ENCODE data around the gene ALCAM. TPM values are rescaled to one million over a fixed set of nuclear protein-coding genes. Genes with fewer than 3 reads are reported as not detected.

Gene ALCAM
- total and polyA plus RNA-seq, 2 donors (not counting 1 experiment from before 2014, with no cell fraction given) = 168 to 188 TPM

DNA sequence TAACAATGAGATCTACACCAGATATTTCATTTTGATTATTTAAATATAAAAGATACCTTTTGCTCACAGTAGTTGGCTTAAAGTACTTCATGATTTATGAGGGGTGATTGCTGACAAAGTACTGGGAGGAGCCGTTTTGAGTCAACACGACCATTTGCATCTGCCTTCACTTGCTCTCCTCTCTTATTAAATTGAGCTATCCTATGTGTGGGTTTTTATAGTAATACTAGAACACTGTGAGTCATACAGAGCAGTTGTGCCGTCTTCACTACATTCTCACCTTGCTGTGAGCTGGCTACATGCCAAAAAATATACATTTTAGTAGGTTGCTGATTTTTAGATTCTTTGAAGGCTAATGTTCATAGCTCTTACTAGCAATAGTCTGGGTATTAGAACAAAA is 161.2 kb downstream of the ALCAM start:
- H3K9ac ChIP-seq (ENCODE audit: insufficient read depth, low read length) = no peak overlapping the region
- H3K9me3 ChIP-seq (ENCODE audit: control insufficient read depth, insufficient read depth, low read depth, low read length) = no peaks in the 10 kb centered on the region
- H3K27ac ChIP-seq (ENCODE audit: insufficient read depth, low read length) = no peak overlapping the region
- no peak overlapping the region for H3K4me2 ChIP-seq (ENCODE audit: extremely low read depth, insufficient read depth, low read length)
- H4K20me1 ChIP-seq (ENCODE audit: control insufficient read depth, extremely low read depth, insufficient read depth, low read length) = no peaks in the 10 kb centered on the region
- H3K79me2 ChIP-seq (ENCODE audit: control insufficient read depth, insufficient read depth, low read length) = no peaks in the 10 kb centered on the region
- H3K4me1 ChIP-seq (ENCODE audit: control insufficient read depth, extremely low read depth, insufficient read depth, low read length) = peaks cover 8% of the 10 kb centered on the region
- TF ChIP-seq, protein P1, sequence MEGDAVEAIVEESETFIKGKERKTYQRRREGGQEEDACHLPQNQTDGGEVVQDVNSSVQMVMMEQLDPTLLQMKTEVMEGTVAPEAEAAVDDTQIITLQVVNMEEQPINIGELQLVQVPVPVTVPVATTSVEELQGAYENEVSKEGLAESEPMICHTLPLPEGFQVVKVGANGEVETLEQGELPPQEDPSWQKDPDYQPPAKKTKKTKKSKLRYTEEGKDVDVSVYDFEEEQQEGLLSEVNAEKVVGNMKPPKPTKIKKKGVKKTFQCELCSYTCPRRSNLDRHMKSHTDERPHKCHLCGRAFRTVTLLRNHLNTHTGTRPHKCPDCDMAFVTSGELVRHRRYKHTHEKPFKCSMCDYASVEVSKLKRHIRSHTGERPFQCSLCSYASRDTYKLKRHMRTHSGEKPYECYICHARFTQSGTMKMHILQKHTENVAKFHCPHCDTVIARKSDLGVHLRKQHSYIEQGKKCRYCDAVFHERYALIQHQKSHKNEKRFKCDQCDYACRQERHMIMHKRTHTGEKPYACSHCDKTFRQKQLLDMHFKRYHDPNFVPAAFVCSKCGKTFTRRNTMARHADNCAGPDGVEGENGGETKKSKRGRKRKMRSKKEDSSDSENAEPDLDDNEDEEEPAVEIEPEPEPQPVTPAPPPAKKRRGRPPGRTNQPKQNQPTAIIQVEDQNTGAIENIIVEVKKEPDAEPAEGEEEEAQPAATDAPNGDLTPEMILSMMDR (conservative IDR thresholded peaks at IDR 0.05 in 1 of 2, IDR thresholded peaks at IDR 0.05 in 1 of 2; ENCODE audit: low read depth in 1 of 2, low read length in 2 of 2) = no peak
- peaks cover 1% of the 10 kb centered on the region for H3K36me3 ChIP-seq (ENCODE audit: control insufficient read depth, insufficient read depth, low read length)
- no peak overlapping the region for H3K4me3 ChIP-seq (replicated peaks in 1 of 4; ENCODE audit: control extremely low read depth in 1 of 4, insufficient read depth in 1 of 4, low read depth in 3 of 4, low read length in 4 of 4)
- H2AFZ ChIP-seq (ENCODE audit: low read length) = no peak overlapping the region
- H3K27me3 ChIP-seq (ENCODE audit: control insufficient read depth, insufficient read depth, low read length) = no peaks in the 10 kb centered on the region
- peak; percentile 38 to 63 for DNase-seq (ENCODE audit: low read depth in 2 of 2)

- Histone ChIP-seq H3K27ac (ENCODE audit: insufficient read depth, low read length) (no peak overlapping the region), H3K9me3 (ENCODE audit: control insufficient read depth, insufficient read depth, low read depth, low read length) (no peaks in the 10 kb centered on the region), H3K36me3 (ENCODE audit: control insufficient read depth, insufficient read depth, low read length) (peaks cover 1% of the 10 kb centered on the region)
Observed at GRCh38 chr3:105528955-105529354, 162.2 kb downstream of the ALCAM start.

GRCh38 chr3:105529456-105529855 is 162.7 kb downstream of the ALCAM start:
- TF ChIP-seq, protein P1 (conservative IDR thresholded peaks at IDR 0.05 in 1 of 2, IDR thresholded peaks at IDR 0.05 in 1 of 2; ENCODE audit: low read depth in 1 of 2, low read length in 2 of 2) = no peak
- no peak for TF ChIP-seq EZH2 (IDR thresholded peaks at IDR 0.05; ENCODE audit: low read length, missing control alignments)
- Histone ChIP-seq H4K20me1 (ENCODE audit: control insufficient read depth, extremely low read depth, insufficient read depth, low read length) (no peaks in the 10 kb centered on the region), H3K4me3 (replicated peaks in 1 of 4; ENCODE audit: control extremely low read depth in 1 of 4, insufficient read depth in 1 of 4, low read depth in 3 of 4, low read length in 4 of 4) (no peak overlapping the region), H3K9me3 (ENCODE audit: control insufficient read depth, insufficient read depth, low read depth, low read length) (no peaks in the 10 kb centered on the region), H3K79me2 (ENCODE audit: control insufficient read depth, insufficient read depth, low read length) (no peaks in the 10 kb centered on the region), H3K4me1 (ENCODE audit: control insufficient read depth, extremely low read depth, insufficient read depth, low read length) (peaks cover 4% of the 10 kb centered on the region), H3K36me3 (ENCODE audit: control insufficient read depth, insufficient read depth, low read length) (no peaks in the 10 kb centered on the region), H3K27me3 (ENCODE audit: control insufficient read depth, insufficient read depth, low read length) (no peaks in the 10 kb centered on the region), H2AFZ (ENCODE audit: low read length) (no peak overlapping the region), H3K27ac (ENCODE audit: insufficient read depth, low read length) (no peak overlapping the region), H3K9ac (ENCODE audit: insufficient read depth, low read length) (no peak overlapping the region), H3K4me2 (ENCODE audit: extremely low read depth, insufficient read depth, low read length) (no peak overlapping the region)
- no peak for DNase-seq (ENCODE audit: low read depth in 2 of 2)

More at GRCh38 chr3:105528955-105529354, 162.2 kb downstream of the ALCAM start:
- Histone ChIP-seq H4K20me1 (ENCODE audit: control insufficient read depth, extremely low read depth, insufficient read depth, low read length) (no peaks in the 10 kb centered on the region), H3K79me2 (ENCODE audit: control insufficient read depth, insufficient read depth, low read length) (no peaks in the 10 kb centered on the region), H3K4me3 (replicated peaks in 1 of 4; ENCODE audit: control extremely low read depth in 1 of 4, insufficient read depth in 1 of 4, low read depth in 3 of 4, low read length in 4 of 4) (no peak overlapping the region), H3K27me3 (ENCODE audit: control insufficient read depth, insufficient read depth, low read length) (no peaks in the 10 kb centered on the region), H2AFZ (ENCODE audit: low read length) (no peak overlapping the region), H3K9ac (ENCODE audit: insufficient read depth, low read length) (no peak overlapping the region), H3K4me1 (ENCODE audit: control insufficient read depth, extremely low read depth, insufficient read depth, low read length) (peaks cover 4% of the 10 kb centered on the region), H3K4me2 (ENCODE audit: extremely low read depth, insufficient read depth, low read length) (no peak overlapping the region)
- DNase-seq (ENCODE audit: low read depth in 2 of 2) = peak in 1 of 2 donors; percentile 18
- TF ChIP-seq EZH2 (IDR thresholded peaks at IDR 0.05; ENCODE audit: low read length, missing control alignments) = no peak
- TF ChIP-seq, protein P1 (conservative IDR thresholded peaks at IDR 0.05 in 1 of 2, IDR thresholded peaks at IDR 0.05 in 1 of 2; ENCODE audit: low read depth in 1 of 2, low read length in 2 of 2) = no peak
